ENCODE results near the gene ARF1.

ARF1 gene

DNA sequence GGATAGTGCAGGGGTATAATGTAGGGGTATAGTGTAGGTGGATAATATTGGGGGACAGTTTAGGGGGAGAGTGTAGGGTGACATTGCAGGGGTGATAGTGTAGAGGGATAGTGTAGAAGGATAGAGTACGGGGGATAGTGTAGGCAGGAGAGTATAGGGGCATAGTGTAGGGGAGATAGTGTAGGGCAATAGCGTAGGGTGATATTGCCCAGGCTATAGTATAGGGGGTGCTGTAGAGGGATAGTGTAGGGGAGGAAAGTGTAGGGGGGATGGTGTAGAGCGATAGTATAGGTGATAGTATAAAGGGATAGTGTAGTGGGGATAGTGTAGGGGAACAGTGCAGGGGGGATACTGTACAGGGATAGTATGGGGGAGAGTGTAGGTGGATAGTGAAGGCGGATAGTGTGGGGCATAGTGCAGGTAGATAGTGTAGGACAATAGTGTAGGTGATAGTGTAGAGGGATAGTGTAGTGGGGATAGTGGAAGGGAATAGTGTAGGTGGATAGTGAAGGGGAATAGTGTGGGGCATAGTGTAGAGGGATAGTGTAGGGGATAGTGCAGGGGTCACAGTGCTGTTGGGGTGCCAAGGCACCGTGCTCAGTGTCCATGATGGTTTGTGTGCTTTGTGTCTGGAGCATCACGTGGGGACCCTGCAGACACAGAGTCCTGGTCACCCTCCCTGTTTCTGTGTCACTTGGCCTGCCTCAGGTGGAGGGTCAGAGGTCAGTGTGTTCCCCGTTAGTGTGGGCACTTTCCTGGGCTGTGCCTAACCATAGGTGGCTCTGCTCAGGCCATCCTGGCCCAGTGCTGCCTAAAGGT, 10.5 kb upstream of the ARF1 start:
- no peak for FAIRE-seq

- no peak for FAIRE-seq
These were observed 9.9 kb upstream of the ARF1 start for GRCh38 chr1:228072658-228073043.

- FAIRE-seq, result no peak
These were observed 9.2 kb upstream of the ARF1 start for GRCh38 chr1:228073061-228073856.

DNA sequence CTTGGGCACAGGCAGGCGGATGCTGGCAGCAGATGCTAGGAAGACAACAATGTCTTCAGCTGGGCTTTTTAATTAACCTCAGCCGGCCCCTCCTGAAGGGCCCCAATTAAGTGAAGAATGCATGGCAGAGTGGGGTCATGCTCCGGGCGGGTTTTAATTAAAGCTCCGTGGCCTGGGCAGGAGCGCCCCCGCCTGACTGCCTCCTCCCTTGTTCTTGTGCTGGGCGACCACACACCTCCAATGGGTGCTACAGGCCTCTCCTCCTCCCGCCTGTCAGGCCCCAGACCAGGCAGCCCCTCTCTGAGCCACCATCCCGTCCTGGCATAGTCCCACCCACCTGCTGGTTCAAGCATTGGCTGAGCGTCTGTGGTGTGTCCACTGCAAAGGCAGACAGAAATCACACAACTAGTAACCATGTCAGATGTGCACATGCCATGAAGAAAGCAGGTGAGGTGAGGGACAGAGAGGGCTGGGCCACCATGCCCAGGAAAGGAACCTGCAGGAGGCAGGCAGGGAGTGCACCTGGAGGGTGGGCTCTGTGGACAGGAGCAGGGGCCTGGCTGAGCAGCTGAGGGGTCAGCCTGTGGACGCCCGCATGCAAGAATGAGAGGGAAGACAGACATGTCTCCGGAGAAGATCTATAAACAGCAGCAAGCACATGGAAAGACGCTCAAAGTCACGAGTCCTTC, 8.5 kb upstream of the ARF1 start:
- no peak for FAIRE-seq

GRCh38 chr1:228074954-228075730, 7.4 kb upstream of the ARF1 start:
- no peak for FAIRE-seq

DNA sequence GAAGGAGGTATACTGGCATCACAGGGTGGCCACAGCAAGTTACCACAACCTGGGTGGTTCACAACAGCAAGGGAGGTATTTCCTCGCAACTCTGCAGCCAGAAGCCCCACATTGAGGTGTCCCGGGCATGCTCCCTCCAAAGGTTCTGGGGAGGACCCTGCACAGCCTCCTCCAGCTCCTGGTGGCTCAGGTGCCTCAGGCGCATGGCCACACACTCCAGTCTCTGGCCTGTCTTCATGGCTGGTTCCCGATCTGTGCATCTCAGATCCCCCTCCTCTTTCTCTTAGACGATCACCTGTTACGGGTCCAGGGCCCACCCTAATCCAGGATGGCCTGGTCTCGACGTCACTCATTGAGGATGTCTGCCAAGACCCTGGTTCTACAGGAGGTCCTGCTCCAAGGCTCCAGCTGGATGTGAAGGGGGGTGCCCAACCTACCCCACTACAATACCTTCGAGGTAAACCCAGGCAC, 6.7 kb upstream of the ARF1 start:
- no peak for FAIRE-seq

- no peak for FAIRE-seq
These were observed 5.6 kb upstream of the ARF1 start for GRCh38 chr1:228076796-228077430.

DNA sequence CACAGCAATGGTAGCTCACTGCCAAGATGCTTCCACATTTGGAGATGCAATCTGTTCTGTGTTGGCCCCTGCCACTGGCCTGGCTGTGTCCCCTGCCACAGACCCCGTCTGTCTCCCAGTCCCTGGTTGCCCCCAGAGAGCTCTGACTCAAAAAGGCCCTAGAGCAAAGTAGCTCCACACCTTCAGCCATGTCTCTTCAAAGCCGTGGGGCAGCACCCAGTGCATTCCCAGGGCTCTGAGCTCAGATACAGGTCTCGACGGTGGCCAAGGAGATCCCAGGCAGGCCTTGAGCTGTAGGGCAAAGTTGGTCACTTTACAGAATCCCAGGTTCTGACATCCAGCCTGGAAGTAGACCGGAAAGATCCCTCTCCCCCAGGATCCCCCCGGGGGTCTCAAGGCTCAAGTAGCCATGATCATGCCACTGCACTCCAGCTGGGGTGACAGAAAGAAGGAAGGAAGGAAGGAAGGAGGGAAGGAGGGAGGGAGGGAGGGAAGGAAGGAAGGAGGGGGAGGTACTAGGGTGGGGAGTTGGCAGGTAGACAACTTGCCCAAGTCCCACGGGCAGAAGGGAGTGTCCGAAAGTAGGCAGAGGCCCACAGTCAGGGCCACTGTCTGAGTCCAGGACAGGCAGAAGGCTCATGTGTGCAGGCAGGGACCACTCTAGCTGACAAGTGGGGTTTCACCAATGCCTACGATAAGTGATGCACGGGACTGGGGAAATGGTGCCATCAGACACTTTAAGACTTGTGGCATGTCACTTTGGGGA, 4.8 kb upstream of the ARF1 start:
- no peak for FAIRE-seq

GRCh38 chr1:228079013-228079412, 3.5 kb upstream of the ARF1 start:
- no peak for FAIRE-seq

DNA sequence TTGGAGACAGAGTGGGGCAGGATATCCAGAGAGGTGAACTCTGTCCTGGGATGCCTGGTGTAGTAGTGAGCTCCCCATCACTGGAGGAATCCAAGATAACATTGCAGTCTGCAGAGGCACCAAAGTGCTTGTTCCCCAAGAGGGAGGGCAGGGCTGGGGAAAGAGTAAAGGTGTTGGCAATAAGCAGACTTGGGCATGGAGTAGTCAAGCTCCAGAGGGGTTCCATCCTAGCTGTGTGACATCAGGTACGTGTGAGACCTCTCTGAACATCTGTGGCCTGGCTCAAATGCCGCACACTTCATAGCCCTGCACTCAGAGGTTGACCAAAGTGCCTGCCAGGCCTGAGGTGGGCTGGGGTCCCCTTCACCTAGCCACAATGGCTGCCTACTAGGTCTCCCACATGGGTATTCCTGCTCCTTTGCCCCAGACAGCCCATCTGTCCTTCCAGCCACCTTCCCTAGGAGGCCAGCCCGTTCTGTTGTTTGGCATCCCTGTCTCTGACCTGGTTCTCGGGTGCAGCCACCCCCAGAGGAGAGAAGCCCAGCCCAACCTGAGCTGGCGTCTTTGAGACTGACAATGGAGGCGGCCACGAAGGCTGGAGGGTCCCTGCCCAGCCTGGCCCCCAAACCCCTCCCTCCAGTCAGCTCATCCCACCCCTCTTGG, 2.8 kb upstream of the ARF1 start:
- no peak for FAIRE-seq

- no peak for FAIRE-seq
These were observed 1.4 kb upstream of the ARF1 start for GRCh38 chr1:228081144-228081543.

DNA sequence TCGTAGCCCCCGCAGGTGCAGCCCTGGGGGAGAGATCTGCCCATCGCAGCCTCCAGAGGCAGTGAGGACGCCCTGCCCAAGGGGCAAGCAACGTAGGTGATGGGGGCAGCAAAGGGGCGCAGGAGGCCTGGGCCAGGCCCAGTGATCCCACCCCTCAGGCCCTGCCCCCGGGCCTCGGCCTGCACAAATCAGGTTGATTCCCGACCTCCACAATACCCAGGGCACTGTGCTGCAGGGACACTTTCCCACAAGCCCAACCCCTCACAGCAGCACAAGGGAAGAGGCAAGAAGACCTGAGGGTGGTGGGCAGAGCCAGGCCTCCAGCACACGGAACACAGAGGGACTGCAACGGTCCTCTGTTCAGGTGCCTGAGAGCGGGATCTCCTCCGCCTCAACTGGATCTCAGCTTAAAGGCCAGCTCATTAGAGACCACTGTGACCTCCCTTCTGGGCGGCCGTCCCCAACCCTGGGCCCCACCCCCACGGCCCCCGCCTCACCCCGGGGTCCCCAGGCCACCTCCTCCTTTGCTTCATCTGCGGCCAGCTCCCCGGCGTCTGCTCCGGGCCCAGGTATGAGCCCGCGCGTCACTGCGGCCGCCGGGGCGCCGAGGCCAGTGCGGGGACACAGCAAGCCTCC, 812 bp upstream of the ARF1 start:
- FAIRE-seq, result no peak

- no peak for FAIRE-seq
These were observed 686 bp downstream of the ARF1 start for GRCh38 chr1:228082918-228083870.

GRCh38 chr1:228083871-228084278, 1.4 kb downstream of the ARF1 start:
- FAIRE-seq, result no peak

DNA sequence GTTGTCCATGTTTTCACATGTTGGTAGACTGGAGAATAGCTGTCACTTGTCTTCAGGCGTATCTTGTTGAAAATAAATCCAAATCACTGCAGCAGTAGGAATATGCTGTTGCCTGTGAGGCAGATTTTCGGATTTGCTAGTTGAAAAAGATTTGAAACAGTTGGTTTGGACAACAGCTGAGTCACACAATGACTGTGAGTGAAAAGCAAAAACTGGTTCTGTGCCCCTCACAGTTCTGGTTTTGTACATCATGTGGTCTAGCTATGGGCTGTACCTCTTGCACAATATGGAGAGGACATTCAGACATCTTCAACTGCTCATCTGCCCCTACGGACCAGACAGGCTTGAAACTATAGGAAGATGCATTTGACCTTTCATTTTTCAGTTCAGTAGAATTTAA, 1.8 kb downstream of the ARF1 start:
- no peak for FAIRE-seq

DNA sequence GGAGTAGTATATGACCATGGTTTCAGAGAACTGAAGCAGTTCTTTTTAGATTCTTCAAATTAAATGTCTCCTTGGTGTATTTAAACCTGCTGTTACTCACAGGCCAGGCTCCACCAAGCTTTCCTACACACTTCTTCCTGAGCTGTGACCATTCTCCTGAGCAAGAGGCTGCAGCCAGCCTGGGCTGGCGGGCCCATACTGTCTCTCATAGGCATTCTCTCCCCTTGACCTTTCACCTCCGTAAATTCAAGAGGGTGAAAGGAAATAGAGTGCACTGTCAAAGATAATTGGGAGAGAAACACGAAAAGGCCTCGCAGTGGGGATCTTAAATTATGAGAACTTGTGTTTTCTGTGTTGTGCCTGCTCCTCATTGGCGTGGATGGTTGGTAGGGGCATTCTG, 2.3 kb downstream of the ARF1 start:
- FAIRE-seq, result no peak

- no peak for FAIRE-seq
These were observed 2.9 kb downstream of the ARF1 start for GRCh38 chr1:228085287-228085951.

DNA sequence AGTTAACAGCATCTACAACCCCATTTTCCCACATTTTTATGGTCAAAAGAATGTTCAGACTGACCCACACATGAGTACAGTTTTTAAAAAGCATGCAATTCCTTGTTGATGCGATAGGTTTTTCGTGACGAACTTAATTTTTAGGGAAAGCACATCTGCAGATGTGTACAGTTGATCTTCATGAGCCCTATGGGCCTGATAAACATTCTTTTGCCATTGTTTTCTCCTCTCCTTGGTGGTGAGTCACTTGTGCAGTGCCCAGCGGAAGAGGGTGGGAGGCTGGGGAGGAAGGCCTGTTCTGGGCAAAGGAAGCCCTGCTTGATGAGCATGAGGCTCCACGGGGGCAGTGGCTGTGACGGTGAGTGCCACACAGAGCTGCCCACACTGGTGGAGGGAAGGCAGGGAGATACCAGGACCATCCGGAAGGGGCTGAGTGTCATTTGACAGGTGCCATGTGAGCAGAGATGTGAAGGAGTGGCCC, 5.3 kb downstream of the ARF1 start:
- no peak for FAIRE-seq

Measured in G401.6 (cell line).